Measurements from ENCODE around the gene SH3RF3. TPM values are rescaled to one million over a fixed set of nuclear protein-coding genes. Genes with fewer than 3 reads are reported as not detected.

Gene SH3RF3
- total RNA-seq, 1 donor from 2014 or later: 10.8 TPM

DNA sequence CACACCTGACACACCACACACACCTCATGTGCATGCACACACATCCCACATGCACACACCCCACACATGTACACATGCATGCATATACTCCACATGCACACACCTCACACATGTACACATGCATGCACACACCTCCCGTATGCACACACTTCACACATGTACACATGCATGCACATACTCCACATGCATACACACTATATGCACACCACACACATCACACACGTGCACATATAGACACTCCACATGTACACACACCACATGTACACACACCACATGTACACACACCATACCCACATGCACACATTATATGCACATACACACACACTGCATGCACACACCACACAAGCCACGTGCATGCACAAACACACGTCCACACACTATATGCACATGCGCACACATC, 384.2 kb downstream of the SH3RF3 start:
- Histone ChIP-seq H3K36me3 (no peaks in the 10 kb centered on the region), H3K27ac (peak overlapping the region; percentile 80), H3K27me3 (no peaks in the 10 kb centered on the region), H3K4me1 (peaks cover 34% of the 10 kb centered on the region), H3K4me3 (no peak overlapping the region), H3K9me3 (no peaks in the 10 kb centered on the region)
- no peak for DNase-seq (ENCODE audit: extremely low spot score in 2 of 2)
- intact Hi-C loops (cut with DNase I): no loop called here
- TF ChIP-seq POLR2AphosphoS5 (IDR thresholded peaks at IDR 0.05; ENCODE audit: insufficient read depth in 1 of 2, low read depth in 1 of 2) (no peak), POLR2A (IDR thresholded peaks at IDR 0.05) (no peak)
- TF ChIP-seq, protein P1, sequence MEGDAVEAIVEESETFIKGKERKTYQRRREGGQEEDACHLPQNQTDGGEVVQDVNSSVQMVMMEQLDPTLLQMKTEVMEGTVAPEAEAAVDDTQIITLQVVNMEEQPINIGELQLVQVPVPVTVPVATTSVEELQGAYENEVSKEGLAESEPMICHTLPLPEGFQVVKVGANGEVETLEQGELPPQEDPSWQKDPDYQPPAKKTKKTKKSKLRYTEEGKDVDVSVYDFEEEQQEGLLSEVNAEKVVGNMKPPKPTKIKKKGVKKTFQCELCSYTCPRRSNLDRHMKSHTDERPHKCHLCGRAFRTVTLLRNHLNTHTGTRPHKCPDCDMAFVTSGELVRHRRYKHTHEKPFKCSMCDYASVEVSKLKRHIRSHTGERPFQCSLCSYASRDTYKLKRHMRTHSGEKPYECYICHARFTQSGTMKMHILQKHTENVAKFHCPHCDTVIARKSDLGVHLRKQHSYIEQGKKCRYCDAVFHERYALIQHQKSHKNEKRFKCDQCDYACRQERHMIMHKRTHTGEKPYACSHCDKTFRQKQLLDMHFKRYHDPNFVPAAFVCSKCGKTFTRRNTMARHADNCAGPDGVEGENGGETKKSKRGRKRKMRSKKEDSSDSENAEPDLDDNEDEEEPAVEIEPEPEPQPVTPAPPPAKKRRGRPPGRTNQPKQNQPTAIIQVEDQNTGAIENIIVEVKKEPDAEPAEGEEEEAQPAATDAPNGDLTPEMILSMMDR (IDR thresholded peaks at IDR 0.05): no peak

DNA sequence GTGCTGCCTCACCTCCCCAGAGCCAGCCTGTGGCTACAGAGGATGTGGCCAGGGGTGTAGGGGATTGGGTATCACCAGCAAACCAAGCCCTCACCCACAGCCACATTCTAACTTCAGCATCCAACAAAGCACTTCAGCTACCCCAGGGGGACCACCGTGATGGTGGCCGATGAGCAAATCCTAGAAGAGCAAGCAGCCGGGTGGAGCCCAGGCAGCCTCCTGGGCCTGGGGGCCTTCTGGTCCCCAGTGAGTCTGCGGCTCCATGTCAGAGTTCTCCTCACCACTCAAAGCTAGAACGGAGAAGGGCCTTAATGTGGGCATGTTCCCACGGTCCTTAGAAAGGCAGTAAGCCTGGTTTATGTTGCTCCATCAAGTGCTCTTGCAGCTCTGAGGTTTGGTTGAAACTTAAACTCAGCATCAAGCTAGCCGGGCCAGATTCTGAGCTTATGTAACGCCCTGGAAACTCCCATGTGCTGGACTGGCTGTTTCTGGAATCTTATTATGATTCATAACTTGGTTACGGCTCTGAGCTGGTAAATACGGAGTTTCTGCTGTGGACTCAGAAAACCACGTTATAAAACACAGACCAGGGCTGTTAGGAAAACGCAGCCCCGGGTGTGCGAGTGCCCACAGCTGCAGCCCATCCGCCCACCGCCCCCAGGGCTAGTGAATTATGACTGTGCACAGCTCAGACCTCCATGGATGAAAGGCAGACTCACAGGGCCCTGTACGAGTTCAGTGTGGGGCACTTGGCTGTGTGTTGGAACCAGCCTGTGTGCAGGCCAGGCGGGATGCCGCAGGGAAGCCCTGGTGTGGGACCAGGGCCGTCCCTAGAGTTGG, 385.0 kb downstream of the SH3RF3 start:
- DNase-seq (ENCODE audit: extremely low spot score in 2 of 2): no peak
- Histone ChIP-seq H3K4me1 (peaks cover 34% of the 10 kb centered on the region), H3K4me3 (no peak overlapping the region), H3K27ac (peak overlapping the region; percentile 80), H3K9me3 (no peaks in the 10 kb centered on the region), H3K27me3 (no peaks in the 10 kb centered on the region), H3K36me3 (no peaks in the 10 kb centered on the region)
- TF ChIP-seq POLR2A (IDR thresholded peaks at IDR 0.05): no peak
- TF ChIP-seq, protein P1 (IDR thresholded peaks at IDR 0.05): no peak
- TF ChIP-seq POLR2AphosphoS5 (IDR thresholded peaks at IDR 0.05; ENCODE audit: insufficient read depth in 1 of 2, low read depth in 1 of 2): peak; percentile 47 to 77
- intact Hi-C loops (cut with DNase I): no loop called here

DNA sequence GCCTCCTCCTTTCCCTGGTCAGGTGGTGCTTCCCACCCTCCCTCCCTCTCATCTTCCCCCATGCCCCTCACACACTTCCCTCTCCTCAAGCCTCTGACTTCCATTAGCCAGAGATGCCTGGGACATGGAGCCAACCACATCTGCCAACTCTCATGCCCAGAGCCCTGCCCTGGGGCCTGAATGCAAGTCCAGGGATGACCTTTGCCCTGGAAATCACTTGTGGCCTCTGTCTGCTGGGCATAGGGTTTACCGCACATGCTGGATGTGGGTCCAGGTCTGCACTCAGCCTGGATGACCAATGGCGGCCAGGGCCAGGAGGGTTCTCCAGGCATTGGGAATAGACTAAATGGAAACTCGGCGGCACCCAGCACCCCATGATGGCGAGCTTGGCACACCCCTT, 385.9 kb downstream of the SH3RF3 start:
- Histone ChIP-seq H3K9me3 (no peaks in the 10 kb centered on the region), H3K27ac (peak overlapping the region; percentile 80), H3K4me1 (peaks cover 34% of the 10 kb centered on the region), H3K27me3 (no peaks in the 10 kb centered on the region), H3K4me3 (no peak overlapping the region), H3K36me3 (no peaks in the 10 kb centered on the region)
- intact Hi-C loops (cut with DNase I): no loop called here
- no peak for TF ChIP-seq POLR2AphosphoS5 (IDR thresholded peaks at IDR 0.05; ENCODE audit: insufficient read depth in 1 of 2, low read depth in 1 of 2)
- no peak for DNase-seq (ENCODE audit: extremely low spot score in 2 of 2)

DNA sequence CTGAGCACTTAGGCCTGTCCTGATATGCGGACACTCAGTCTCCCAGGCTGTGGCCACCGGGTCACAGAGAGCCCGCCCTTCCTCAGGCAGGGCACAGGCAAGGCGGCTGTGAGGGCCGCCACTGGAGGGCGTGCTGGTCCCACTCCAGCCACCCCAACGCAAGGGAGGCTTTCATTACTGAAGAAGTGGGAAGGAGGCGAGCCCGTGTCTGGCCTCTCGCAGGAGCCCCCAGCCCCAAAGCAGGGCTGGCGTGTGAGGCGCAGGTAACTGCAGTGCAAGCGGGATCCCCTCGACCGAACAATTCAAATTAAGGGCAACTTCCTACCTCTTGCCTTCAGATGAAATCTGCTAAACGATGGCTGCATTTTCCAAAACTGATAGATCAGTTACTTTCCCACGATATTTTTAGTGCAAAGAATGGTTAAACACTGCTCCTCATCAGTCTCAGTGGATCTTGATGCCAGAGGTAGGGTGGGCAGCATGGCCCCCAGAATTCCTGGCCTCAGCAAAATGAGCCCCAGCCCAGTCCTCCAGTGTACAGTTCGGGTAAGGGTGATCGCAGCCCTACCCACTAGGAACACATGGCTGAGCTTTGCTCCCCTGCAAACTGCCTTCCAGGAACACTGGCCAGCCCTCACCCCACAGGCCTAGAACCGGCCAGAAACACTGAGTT, 387.6 kb downstream of the SH3RF3 start:
- no peak overlapping the region for H3K27ac ChIP-seq
- no peak overlapping the region for H3K4me3 ChIP-seq
- intact Hi-C loops (cut with DNase I): no loop called here
- TF ChIP-seq, protein P1 (IDR thresholded peaks at IDR 0.05): no peak
- TF ChIP-seq POLR2AphosphoS5 (IDR thresholded peaks at IDR 0.05; ENCODE audit: insufficient read depth in 1 of 2, low read depth in 1 of 2) (no peak), POLR2A (IDR thresholded peaks at IDR 0.05) (no peak)
- no peaks in the 10 kb centered on the region for H3K27me3 ChIP-seq
- H3K4me1 ChIP-seq: peaks cover 25% of the 10 kb centered on the region
- DNase-seq (ENCODE audit: extremely low spot score in 2 of 2): no peak
- no peaks in the 10 kb centered on the region for H3K36me3 ChIP-seq
- H3K9me3 ChIP-seq: no peaks in the 10 kb centered on the region

DNA sequence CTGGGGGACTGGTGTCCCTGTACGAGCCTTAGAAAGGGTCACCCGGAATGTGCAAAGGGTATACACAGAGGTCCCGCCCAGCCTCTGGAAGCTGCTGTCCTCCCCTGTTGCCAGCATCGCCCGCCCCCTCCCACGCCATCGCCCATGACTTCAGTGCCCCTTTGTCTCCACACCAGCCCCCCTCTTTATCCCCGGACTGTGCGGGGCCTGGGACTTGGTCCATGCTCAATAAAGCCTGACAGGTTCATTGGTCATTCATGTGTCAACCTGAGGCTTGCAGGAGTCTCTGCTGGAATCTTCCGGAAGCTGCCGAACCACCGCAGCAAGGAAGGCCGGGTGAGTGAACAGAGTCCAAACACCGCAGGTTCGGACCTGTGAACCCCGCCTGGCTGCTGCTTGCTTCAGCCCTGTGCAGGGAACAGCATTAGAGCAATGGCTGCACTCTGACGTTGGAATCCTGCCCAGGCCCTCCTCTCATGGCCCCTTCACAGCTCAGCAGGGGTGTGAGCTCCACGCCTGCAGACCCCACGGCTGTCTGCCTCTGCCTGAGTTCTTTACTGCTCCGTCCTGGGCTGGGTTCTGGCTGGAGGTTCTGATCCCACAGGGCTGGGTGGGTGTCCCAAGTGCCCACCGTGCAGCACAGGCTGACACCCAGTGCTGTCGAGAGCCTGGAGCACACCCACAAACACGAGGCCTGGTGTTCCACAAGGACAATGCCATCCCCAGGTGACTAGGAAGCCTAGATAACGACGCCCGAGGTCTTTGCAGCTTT, 388.3 kb downstream of the SH3RF3 start:
- TF ChIP-seq POLR2A (IDR thresholded peaks at IDR 0.05) (no peak), POLR2AphosphoS5 (IDR thresholded peaks at IDR 0.05; ENCODE audit: insufficient read depth in 1 of 2, low read depth in 1 of 2) (no peak)
- TF ChIP-seq, protein P1 (IDR thresholded peaks at IDR 0.05): no peak
- intact Hi-C loops (cut with DNase I): no loop called here
- Histone ChIP-seq H3K27ac (no peak overlapping the region), H3K4me3 (no peak overlapping the region), H3K36me3 (no peaks in the 10 kb centered on the region), H3K4me1 (peaks cover 25% of the 10 kb centered on the region), H3K9me3 (no peaks in the 10 kb centered on the region), H3K27me3 (no peaks in the 10 kb centered on the region)
- no peak for DNase-seq (ENCODE audit: extremely low spot score in 2 of 2)

Data from vagina (tissue), 2 donors.